GM19324 (cell line): ENCODE results near the gene RYR1.

Experiments
- ATAC-seq: cut with Tn5 transposase; IDR thresholded peaks from one replicate; pipeline ENCODE4 v1.9.1; 2021; ENCODE audit warnings: mild to moderate bottlenecking, moderate library complexity; ENCODE audit not compliant: unreplicated experiment, low FRiP score

Gene RYR1

DNA sequence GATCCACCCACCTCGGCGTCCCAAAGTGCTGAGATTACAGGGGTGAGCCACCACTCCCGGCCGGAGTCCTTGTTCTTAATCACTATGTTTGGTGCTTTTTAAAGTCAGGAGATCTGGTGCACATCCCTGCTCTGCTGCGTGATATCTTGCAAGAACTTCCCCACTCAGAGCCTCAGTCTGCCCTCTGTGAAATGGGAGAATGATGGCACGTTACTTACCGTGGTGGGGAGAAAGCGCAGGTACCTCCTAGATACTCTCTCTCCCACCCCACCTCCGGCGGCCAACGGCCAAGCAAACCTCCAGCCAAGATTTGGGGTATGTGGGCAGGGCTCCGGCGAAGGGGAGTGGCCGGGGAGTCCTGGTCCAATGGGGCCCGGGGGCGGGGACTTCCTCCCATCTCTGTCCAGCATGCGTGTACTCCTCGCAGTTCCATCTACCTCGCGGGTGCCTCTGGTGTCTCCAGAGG, at the start of gene RYR1:
TSS of gene RYR1 (plus strand) at position 424 of the 466 bp plus-strand sequence. CDS start 139 bp downstream, outside the sequence.
- no peak for ATAC-seq

DNA sequence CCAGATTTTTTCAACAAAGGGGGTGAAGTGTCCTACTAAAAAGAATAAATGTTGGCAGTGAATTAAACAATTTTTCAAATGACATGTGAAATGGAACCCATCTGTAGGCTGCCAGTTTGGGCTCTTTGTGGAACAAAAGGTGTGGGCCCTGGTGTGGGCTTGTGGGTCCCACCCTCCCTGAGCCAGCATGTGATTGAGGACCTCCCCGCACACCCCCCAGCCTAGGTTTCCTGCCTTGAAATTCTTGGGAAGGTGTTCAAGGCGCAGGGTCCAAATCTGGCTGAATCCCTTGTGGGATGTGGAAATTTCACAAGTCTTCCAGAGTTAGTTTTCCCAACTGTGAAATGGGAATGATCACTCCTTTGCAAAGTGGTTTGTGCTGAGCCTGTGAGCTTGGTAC, 49.7 kb upstream of the RYR1 start:
- ATAC-seq = no peak

DNA sequence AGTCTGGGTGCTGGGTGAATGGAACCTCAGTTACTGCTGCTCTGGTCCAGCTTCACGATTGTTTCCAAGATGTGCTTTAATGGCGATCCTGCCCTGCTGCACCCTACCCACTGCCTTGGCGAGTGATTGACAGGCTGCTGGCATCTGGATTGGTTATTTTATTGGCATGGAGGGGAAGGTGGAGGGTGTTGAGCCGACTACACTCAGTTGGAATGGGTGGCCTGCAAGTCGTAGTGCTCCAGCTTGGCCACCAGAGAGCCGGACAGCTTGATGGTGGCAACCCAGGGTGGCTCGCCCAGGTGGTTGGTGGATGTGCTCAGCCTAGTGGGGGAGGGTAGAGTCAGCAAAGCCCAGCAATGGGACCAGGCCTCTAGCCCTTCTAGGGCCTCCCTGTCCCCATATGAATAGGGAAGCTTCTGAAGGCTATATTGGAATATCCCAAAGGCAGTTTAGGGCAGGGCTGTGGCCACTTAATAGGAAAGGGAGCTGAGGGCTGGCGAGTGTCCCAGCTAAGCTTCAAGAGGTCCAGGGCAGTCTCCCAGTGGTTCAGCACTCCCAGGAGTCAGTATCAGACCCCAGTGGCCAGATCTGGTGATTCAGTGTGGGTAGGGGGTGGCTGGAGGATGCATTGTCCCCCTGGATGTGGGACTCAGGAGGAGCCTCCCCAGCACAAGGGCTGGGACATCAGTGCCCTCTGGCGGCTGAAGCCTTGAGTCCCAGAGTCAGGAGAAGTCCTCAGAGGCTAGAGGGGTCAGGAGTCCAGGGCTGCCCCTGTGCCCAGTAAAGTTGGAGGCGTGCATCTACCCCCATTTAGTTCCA, 49.1 kb upstream of the RYR1 start:
- ATAC-seq = no peak

DNA sequence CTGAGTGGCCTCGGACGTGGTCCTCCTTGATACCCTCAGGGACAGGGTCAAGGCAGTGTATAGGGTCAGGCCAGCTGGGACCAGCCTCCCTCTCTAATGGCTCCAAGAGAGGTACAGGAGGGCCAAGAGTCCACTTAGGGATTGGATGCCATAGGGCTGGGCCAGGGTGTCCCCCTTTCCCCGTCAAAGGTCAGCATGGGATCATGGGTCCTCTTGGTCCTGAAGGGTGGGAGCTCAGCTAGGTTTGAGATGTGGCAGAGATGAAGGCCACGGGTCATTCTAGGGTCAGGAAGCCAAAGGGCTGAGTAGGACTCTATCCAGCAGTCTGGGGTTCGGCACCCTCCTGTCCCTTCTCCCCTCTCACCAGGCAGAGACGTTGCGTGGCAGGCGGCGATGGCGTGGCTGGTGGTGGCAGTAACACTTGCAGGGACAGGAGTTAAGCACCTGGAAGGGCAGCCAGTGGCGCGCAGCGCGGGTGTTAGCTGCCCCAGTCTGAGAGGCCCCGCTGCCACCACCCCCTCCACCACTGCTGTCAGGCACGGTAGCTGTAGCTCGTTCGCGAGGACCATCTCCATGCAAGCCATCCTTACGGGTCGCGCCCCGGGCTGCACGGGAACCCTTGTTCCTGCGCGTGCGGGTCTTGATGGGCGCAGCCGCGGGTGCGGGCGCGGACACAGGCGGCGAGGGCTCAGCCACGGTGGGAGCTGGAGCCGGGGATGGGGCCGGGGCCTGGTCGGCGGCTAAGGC, 48.3 kb upstream of the RYR1 start:
- ATAC-seq = no peak

DNA sequence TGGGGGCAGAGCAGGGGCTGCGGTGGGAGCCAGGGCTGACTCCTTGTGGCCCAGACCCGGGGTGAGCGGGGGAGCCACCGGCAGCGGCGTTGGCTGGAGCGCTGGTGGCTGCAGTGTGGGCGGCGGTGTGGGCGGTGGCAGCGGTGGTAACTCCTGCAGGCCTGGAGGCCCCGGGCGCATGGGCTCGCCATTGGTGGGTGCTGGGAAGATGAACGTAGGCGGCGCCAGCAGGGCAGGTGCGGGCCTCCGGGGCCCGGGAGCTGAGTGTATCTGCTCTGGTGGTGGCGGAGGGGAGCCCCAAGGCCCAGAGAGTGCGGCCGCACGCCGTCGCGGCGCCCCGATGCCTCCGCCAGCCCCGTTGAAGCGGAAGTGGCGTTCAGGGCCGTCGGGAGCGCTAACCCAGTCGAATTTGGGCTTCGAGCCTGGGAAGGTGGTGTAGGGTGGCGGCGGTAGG, 47.7 kb upstream of the RYR1 start:
- no peak for ATAC-seq

DNA sequence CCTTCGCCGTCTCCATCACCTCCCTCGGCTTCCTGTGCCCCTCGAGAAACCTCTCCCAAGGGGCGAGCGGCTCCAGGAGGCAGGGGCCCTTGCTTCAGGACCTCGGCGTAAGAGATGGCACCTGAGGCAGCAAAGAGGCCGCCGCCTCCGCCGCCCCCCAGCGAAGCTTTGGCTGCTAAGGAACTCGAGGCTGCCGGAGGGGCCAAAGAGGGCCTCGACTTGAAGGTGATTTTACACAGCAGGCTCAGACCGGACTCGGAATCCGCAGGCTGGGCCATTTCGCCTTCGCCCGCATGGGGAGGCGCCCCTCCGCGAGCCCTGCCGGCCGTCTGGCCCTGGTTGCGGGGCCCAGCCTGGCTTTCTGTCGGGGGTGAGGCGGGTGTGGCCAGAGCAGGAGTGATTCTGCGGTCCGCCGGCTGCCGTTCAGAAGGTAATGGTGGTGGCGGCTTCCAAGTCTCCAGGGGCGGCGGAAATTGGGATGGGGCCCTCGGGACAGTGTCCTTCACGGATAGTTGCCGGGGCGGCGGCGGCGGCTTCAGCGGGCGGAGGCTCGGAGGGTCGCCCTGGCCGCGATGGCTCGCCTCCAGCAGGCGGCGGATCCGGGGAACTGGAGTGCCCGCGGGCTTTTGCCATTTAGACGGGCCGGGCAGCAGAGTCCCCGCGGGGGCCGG, 47.1 kb upstream of the RYR1 start:
- no peak for ATAC-seq

DNA sequence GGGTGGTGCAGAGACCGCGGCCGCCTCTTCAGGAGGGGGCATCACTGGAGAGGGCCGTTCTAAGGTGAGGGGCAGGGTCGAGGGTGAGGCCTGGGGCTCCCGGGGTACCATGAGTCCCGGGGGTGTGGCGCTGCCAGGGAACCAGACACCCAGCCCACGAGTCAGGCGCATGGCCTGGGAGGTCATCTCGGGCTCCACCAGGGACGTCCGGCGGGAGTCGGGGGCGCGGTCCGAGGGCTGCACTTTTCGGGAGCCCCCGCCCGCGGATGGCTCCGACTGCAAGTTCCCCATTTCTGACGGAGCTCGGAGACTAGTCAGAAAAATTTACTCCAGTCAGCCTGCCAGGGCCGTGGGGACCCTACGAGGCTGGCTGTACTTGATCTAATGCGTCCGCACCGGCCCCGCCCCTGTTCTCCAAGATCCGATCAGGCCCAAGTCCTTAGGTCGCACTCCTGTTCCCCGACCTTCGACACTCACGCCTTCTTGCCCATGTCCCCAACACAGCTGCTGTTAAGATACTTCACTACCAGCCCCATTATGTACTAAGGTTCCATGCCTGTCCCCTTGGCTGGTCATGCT, 46.4 kb upstream of the RYR1 start:
- ATAC-seq = no peak

DNA sequence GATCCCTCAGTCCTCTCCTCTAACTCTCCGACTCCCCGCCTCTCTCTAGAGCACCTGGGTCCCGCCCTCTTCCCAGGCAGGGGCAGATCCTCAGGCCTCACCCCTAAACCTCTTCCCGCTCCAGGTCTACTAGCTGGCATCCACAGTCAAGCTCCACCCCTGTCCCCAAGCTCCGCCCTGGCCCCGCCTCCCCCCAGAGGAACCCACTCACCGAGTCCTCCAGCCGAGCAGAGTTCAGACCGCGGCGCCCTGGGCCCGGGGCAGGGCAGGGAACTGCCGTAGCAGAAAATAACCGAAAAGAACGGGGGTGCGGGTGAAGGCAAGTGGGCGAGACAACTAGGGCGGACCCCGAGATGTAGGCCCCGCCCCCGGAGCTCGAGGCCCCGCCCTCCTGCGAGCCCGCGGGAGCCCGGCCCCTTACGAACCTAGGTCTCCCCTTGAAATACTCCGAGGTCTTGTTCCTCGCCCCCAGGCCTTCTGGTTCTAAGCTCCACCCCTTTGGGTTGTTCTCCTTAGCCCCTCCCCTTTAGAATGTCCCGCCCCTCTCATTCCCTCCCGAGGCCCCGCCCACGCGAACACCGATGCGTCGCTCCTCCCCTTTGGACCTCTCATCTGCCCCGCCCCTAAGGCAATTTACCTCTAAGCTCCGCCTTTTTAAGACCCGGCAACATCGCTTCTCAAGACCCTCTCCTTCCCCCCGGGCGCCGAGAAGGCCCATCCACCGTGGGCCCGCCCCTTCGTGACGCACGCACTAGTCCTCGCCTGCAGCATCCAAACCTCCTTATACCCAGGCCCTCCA, 45.7 kb upstream of the RYR1 start, which contains the start of gene GGN:
TSS of gene GGN (minus strand) at position 485 of the 799 bp plus-strand sequence. CDS start 773 bp downstream, outside the sequence.
- ATAC-seq = no peak

DNA sequence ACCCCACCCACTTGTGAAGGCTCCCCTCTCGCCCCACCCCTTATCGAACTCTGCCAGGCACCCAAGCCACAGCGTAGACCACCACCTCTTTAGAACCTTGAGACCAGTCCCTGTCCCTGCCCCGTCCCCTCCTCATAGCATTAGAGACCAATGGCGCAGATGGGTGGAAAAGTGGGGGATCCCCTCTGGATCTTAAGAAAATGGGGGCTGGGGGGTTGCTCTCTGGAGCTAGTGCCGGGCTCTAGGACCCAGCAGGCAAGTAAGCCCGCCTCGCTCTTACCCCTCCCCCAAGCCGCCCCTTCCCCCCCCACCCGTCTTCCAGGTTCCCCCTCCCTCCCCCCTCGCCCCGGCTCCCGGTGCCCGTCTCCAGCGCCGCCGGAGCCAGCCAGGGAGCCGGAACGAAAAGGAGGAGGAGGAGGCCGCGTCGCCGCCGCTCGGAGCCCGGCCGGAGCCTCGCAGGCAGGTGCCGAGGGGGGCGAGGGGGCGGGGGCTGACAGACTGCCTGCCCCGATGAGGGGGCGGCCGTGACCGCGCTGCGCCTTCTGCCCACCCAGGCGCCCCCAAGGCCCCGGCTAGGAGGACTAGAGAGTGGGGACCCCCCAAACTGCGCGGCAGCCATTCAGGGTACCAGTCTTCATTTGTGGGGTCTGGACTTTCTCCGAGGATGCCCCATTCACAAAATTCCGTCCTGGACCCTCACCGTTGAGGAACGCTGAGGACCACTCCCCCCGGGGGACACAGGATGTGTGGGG, 45.0 kb upstream of the RYR1 start, which contains the start of gene SPRED3:
TSS of gene SPRED3 (plus strand) at position 349 of the 752 bp plus-strand sequence. CDS start 1,606 bp downstream, outside the sequence.
- ATAC-seq = no peak

DNA sequence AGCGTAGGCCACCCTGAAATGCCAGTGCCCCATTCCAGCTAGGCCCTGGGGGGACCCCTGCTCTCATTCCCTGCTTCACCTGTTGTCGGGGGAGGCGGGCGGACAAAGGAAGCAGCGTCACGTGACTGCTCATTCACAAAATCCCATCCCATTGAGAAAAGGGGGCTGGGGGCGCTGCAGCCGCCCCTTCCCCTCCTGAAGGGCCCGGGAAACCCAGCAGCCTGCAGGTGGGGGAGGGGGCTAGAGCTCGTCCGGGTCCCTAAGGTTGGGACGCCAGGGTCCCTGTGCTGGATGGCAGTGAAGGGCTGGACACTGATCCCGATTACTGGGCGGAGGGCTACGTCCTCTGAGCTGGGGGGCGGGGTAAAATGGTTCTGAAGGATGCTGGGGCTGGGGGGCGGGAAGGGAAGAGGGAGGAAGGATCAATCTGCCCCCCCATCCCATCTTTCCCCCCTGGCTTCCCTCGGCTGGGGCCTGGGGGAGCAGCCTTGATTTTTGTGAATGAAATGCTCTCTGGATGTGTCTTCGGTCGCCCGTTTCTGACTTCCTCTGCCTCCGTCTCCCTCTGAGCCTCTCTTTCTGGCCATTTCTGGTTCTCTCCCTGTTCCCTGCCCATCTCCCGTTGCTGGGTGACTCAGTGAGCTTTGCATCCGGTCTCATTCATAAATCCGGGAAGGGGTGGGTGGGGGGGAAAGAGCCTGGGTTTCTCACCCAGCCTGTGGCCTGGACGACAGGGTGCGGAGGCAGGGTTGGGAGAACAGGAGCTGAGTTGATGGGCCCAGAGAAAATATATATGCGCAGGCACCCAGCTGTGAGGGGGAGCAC, 44.2 kb upstream of the RYR1 start:
- no peak for ATAC-seq

DNA sequence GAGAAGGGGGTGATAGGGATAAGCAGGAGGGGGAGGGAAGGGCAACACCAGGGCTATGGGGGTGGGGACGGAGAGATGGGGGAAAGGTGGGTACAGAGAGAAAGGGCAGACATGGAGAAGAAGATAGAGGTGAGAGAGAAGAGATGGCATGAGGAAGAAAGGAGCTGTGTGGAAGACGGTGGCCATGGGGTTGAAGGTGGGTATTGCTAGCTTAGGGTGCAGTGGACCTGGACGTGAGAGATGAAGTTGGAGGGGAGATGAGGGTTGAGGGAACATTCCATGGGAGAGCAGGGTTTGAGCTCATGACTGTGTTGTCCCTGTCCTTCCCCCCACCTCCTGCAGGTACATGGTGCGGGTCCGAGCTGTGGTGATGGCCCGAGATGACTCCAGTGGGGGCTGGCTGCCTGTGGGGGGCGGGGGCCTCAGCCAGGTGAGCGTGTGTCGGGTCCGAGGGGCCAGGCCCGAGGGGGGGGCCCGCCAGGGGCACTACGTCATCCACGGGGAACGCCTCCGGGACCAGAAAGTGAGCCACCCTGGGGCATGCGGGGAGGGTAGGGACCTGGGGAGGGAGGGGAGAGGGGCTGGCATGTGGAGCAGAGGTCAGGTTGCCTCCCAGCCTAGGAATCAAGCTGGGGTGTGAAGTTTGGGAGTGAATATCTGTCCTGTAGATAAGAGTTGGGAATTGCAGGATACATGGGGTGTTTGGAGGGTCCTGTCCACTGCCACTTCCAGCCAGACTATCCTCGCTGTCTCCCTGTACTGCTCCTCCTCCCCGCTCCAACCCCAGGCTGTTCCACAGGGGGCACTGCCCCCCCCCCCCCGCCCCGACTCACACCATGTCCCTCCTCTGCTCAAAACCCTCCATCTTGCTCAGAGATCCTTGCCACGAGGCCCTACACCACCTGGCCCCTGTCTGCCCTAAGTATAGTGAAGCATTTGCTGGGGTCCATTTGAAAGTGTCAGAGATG, 43.2 kb upstream of the RYR1 start:
- no peak for ATAC-seq

DNA sequence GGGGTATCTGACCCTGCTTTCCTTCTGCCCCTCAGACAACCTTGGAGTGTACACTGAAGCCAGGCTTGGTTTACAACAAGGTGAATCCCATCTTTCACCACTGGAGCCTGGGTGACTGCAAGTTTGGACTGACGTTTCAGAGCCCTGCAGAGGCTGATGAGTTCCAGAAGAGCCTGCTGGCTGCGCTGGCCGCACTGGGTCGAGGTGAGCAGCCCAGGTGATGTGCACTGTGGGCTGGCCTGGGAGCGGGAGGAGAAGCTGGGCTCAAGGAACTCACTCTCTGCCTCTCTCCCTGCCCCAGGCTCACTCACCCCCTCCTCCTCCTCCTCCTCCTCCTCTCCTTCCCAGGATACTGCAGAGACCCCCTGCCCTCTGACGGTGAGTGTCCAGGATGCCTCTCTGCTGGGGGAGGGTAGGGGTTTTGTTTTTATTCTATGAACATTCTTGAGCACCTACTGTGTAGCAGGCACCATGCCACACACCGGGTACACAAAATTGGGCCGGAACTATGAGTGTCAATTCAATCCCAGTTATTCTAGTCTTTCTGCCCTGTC, 41.5 kb upstream of the RYR1 start:
- ATAC-seq = no peak

DNA sequence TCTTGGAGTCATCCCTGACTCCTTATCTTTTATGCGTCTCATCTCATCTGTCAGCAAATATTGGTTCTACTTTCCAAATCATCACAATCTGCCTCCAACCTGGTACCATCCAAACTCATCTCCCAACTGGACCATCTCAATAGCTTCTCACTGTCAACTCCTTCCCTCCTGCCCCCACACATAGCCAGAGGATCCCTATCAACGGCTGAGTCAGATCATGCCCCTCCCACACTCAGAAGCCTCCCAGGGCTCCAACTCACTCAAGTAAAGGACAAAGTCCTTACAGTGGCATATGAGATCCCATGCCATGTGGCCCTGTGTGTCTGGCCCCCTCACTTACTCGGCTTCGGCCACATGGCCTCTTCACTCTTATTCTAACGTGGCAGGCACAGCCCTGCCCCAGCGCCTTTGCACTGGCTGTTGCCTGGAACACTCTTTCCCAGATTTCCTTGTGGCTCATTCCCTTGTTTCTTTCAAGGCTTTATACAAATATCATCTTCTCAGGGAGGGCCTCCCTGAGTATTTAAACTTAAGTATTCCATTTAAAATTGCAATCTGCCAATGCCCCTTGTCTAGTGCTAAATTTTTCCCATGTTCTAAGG, 40.7 kb upstream of the RYR1 start:
- ATAC-seq = no peak

DNA sequence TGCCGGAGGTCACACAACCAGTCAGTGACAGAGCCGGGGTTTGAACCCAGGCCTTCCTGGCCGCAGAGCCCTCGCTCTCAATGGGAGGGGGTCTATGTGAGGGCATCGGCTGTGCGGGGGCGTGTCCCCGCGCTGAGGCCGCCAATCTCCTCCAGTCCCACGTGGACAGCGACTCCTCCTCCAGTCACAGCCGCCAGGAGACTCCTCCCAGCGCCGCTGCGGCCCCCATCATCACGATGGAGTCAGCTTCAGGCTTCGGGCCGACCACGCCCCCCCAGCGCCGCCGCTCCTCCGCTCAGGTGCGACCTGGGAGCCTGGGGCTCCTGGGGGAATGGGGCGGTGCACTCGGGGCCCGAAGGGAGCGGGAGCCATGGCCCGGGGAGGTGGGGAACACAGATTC, 39.0 kb upstream of the RYR1 start:
- no peak for ATAC-seq

DNA sequence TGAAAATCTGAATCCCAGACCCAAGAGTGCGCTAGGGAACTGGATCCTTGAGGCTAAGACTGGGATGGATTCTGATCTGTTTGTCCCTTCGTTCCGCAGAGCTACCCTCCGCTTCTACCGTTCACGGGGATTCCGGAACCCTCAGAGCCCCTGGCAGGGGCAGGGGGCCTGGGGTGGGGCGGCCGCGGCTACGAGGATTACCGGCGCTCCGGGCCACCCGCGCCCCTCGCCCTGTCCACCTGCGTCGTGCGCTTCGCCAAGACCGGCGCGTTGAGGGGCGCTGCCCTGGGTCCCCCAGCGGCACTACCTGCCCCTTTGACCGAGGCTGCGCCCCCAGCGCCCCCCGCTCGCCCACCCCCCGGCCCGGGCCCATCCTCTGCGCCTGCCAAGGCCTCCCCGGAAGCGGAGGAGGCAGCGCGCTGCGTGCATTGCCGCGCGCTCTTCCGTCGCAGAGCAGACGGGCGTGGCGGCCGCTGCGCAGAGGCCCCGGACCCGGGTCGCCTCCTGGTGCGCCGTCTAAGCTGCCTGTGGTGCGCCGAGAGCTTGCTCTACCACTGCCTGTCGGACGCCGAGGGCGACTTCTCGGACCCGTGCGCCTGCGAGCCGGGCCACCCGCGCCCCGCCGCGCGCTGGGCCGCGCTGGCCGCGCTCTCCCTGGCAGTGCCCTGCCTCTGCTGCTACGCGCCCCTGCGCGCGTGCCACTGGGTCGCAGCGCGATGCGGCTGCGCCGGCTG, 37.9 kb upstream of the RYR1 start:
- no peak for ATAC-seq

DNA sequence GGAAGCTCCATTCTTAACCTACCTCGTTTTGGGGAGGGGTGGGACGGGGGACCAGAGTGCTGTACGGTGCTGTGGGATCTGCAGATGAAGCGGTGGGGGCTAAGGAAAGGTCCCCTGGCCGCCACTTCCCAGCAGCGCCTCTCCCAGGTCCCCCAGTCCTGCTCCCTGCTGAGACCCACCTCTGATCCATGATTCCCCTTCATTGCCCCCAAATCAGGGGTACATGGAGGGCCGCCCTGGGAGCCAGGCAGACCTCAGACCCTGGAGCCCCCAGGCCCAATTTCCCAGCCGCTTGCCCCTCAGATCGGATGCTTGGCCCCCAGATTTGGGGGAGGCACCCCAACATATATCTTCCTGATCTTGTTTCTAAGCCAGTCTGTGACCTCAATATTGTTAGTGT, 34.4 kb upstream of the RYR1 start:
- ATAC-seq = no peak
